ENCODE measurements around the gene ADARB2.

ADARB2 gene

GRCh38 chr10:1149793-1150637 is 587.3 kb downstream of the ADARB2 start:
- no peaks in the 10 kb centered on the region for H3K4me1 ChIP-seq (ENCODE audit: control insufficient read depth in 1 of 2, insufficient read depth in 2 of 2, low read length in 2 of 2)
- H3K36me3 ChIP-seq (ENCODE audit: control insufficient read depth in 1 of 2, insufficient read depth in 2 of 2, low read length in 2 of 2): no peaks in the 10 kb centered on the region
- no peak overlapping the region for H3K4me3 ChIP-seq (ENCODE audit: low read depth in 1 of 2, low read length in 2 of 2)
- peaks cover 5% of the 10 kb centered on the region for H3K27me3 ChIP-seq (ENCODE audit: low read depth, low read length)
- H3K27ac ChIP-seq (ENCODE audit: low read length): no peak overlapping the region
- H3K9me3 ChIP-seq (ENCODE audit: control insufficient read depth in 1 of 2, low read length in 2 of 2): peaks cover 0 to 4% of the 10 kb centered on the region in 2 donors

GRCh38 chr10:1148855-1149605 is 588.3 kb downstream of the ADARB2 start:
- Histone ChIP-seq H3K4me3 (ENCODE audit: low read depth in 1 of 2, low read length in 2 of 2) (no peak overlapping the region), H3K4me1 (ENCODE audit: control insufficient read depth in 1 of 2, insufficient read depth in 2 of 2, low read length in 2 of 2) (no peaks in the 10 kb centered on the region), H3K27ac (ENCODE audit: low read length) (no peak overlapping the region)

GRCh38 chr10:1147810-1148209 is 589.5 kb downstream of the ADARB2 start:
- Histone ChIP-seq H3K27me3 (ENCODE audit: low read depth, low read length) (peaks cover 5% of the 10 kb centered on the region), H3K36me3 (ENCODE audit: control insufficient read depth in 1 of 2, insufficient read depth in 2 of 2, low read length in 2 of 2) (no peaks in the 10 kb centered on the region), H3K9me3 (ENCODE audit: control insufficient read depth in 1 of 2, low read length in 2 of 2) (peaks cover 0 to 4% of the 10 kb centered on the region in 2 donors), H3K4me3 (ENCODE audit: low read depth in 1 of 2, low read length in 2 of 2) (no peak overlapping the region), H3K4me1 (ENCODE audit: control insufficient read depth in 1 of 2, insufficient read depth in 2 of 2, low read length in 2 of 2) (no peaks in the 10 kb centered on the region), H3K27ac (ENCODE audit: low read length) (no peak overlapping the region)

More at GRCh38 chr10:1148855-1149605, 588.3 kb downstream of the ADARB2 start:
- Histone ChIP-seq H3K27me3 (ENCODE audit: low read depth, low read length) (peaks cover 5% of the 10 kb centered on the region), H3K9me3 (ENCODE audit: control insufficient read depth in 1 of 2, low read length in 2 of 2) (peaks cover 0 to 4% of the 10 kb centered on the region in 2 donors), H3K36me3 (ENCODE audit: control insufficient read depth in 1 of 2, insufficient read depth in 2 of 2, low read length in 2 of 2) (no peaks in the 10 kb centered on the region)

GRCh38 chr10:1142596-1142995 is 594.7 kb downstream of the ADARB2 start:
- no peaks in the 10 kb centered on the region for H3K4me1 ChIP-seq (ENCODE audit: control insufficient read depth in 1 of 2, insufficient read depth in 2 of 2, low read length in 2 of 2)
- H3K27ac ChIP-seq (ENCODE audit: low read length): no peak overlapping the region
- no peak overlapping the region for H3K4me3 ChIP-seq (ENCODE audit: low read depth in 1 of 2, low read length in 2 of 2)
- H3K27me3 ChIP-seq (ENCODE audit: low read depth, low read length): no peaks in the 10 kb centered on the region
- H3K9me3 ChIP-seq (ENCODE audit: control insufficient read depth in 1 of 2, low read length in 2 of 2): peaks cover 0 to 17% of the 10 kb centered on the region in 2 donors
- no peaks in the 10 kb centered on the region for H3K36me3 ChIP-seq (ENCODE audit: control insufficient read depth in 1 of 2, insufficient read depth in 2 of 2, low read length in 2 of 2)

GRCh38 chr10:1141701-1142100 is 595.6 kb downstream of the ADARB2 start:
- Histone ChIP-seq H3K27me3 (ENCODE audit: low read depth, low read length) (no peaks in the 10 kb centered on the region), H3K27ac (ENCODE audit: low read length) (no peak overlapping the region), H3K9me3 (ENCODE audit: control insufficient read depth in 1 of 2, low read length in 2 of 2) (peaks cover 0 to 14% of the 10 kb centered on the region in 2 donors), H3K36me3 (ENCODE audit: control insufficient read depth in 1 of 2, insufficient read depth in 2 of 2, low read length in 2 of 2) (no peaks in the 10 kb centered on the region), H3K4me3 (ENCODE audit: low read depth in 1 of 2, low read length in 2 of 2) (no peak overlapping the region), H3K4me1 (ENCODE audit: control insufficient read depth in 1 of 2, insufficient read depth in 2 of 2, low read length in 2 of 2) (no peaks in the 10 kb centered on the region)

GRCh38 chr10:1141261-1141660 is 596.1 kb downstream of the ADARB2 start:
- H3K4me1 ChIP-seq (ENCODE audit: control insufficient read depth in 1 of 2, insufficient read depth in 2 of 2, low read length in 2 of 2): no peaks in the 10 kb centered on the region
- H3K27me3 ChIP-seq (ENCODE audit: low read depth, low read length): no peaks in the 10 kb centered on the region
- peaks cover 0 to 14% of the 10 kb centered on the region in 2 donors for H3K9me3 ChIP-seq (ENCODE audit: control insufficient read depth in 1 of 2, low read length in 2 of 2)
- no peaks in the 10 kb centered on the region for H3K36me3 ChIP-seq (ENCODE audit: control insufficient read depth in 1 of 2, insufficient read depth in 2 of 2, low read length in 2 of 2)
- H3K27ac ChIP-seq (ENCODE audit: low read length): no peak overlapping the region
- H3K4me3 ChIP-seq (ENCODE audit: low read depth in 1 of 2, low read length in 2 of 2): no peak overlapping the region

- Histone ChIP-seq H3K36me3 (ENCODE audit: control insufficient read depth in 1 of 2, insufficient read depth in 2 of 2, low read length in 2 of 2) (no peaks in the 10 kb centered on the region), H3K4me1 (ENCODE audit: control insufficient read depth in 1 of 2, insufficient read depth in 2 of 2, low read length in 2 of 2) (no peaks in the 10 kb centered on the region), H3K27me3 (ENCODE audit: low read depth, low read length) (no peaks in the 10 kb centered on the region), H3K4me3 (ENCODE audit: low read depth in 1 of 2, low read length in 2 of 2) (no peak overlapping the region), H3K27ac (ENCODE audit: low read length) (no peak overlapping the region), H3K9me3 (ENCODE audit: control insufficient read depth in 1 of 2, low read length in 2 of 2) (peaks cover 0 to 14% of the 10 kb centered on the region in 2 donors)
Observed at GRCh38 chr10:1138529-1138928, 598.8 kb downstream of the ADARB2 start.

- H3K36me3 ChIP-seq (ENCODE audit: control insufficient read depth in 1 of 2, insufficient read depth in 2 of 2, low read length in 2 of 2): no peaks in the 10 kb centered on the region
- H3K4me3 ChIP-seq (ENCODE audit: low read depth in 1 of 2, low read length in 2 of 2): no peak overlapping the region
- H3K4me1 ChIP-seq (ENCODE audit: control insufficient read depth in 1 of 2, insufficient read depth in 2 of 2, low read length in 2 of 2): no peaks in the 10 kb centered on the region
- H3K27me3 ChIP-seq (ENCODE audit: low read depth, low read length): no peaks in the 10 kb centered on the region
- H3K9me3 ChIP-seq (ENCODE audit: control insufficient read depth in 1 of 2, low read length in 2 of 2): peaks cover 0 to 14% of the 10 kb centered on the region in 2 donors
- H3K27ac ChIP-seq (ENCODE audit: low read length): no peak overlapping the region
Observed at GRCh38 chr10:1137499-1138163, 599.7 kb downstream of the ADARB2 start.

- no peak overlapping the region for H3K27ac ChIP-seq (ENCODE audit: low read length)
- H3K4me3 ChIP-seq (ENCODE audit: low read depth in 1 of 2, low read length in 2 of 2): no peak overlapping the region
- H3K9me3 ChIP-seq (ENCODE audit: control insufficient read depth in 1 of 2, low read length in 2 of 2): peaks cover 0 to 14% of the 10 kb centered on the region in 2 donors
- H3K36me3 ChIP-seq (ENCODE audit: control insufficient read depth in 1 of 2, insufficient read depth in 2 of 2, low read length in 2 of 2): peaks cover 0 to 5% of the 10 kb centered on the region in 2 donors
- no peaks in the 10 kb centered on the region for H3K27me3 ChIP-seq (ENCODE audit: low read depth, low read length)
- no peaks in the 10 kb centered on the region for H3K4me1 ChIP-seq (ENCODE audit: control insufficient read depth in 1 of 2, insufficient read depth in 2 of 2, low read length in 2 of 2)
Observed at GRCh38 chr10:1136268-1136667, 601.1 kb downstream of the ADARB2 start.

- H3K27ac ChIP-seq (ENCODE audit: low read length): no peak overlapping the region
- H3K9me3 ChIP-seq (ENCODE audit: control insufficient read depth in 1 of 2, low read length in 2 of 2): peaks cover 0 to 11% of the 10 kb centered on the region in 2 donors
- no peak overlapping the region for H3K4me3 ChIP-seq (ENCODE audit: low read depth in 1 of 2, low read length in 2 of 2)
- H3K4me1 ChIP-seq (ENCODE audit: control insufficient read depth in 1 of 2, insufficient read depth in 2 of 2, low read length in 2 of 2): no peaks in the 10 kb centered on the region
- H3K36me3 ChIP-seq (ENCODE audit: control insufficient read depth in 1 of 2, insufficient read depth in 2 of 2, low read length in 2 of 2): peaks cover 20 to 27% of the 10 kb centered on the region in 2 donors
- no peaks in the 10 kb centered on the region for H3K27me3 ChIP-seq (ENCODE audit: low read depth, low read length)
Observed at GRCh38 chr10:1134156-1134555, 603.2 kb downstream of the ADARB2 start.

GRCh38 chr10:1133495-1134045 is 603.8 kb downstream of the ADARB2 start:
- Histone ChIP-seq H3K4me1 (ENCODE audit: control insufficient read depth in 1 of 2, insufficient read depth in 2 of 2, low read length in 2 of 2) (no peaks in the 10 kb centered on the region), H3K9me3 (ENCODE audit: control insufficient read depth in 1 of 2, low read length in 2 of 2) (peaks cover 0 to 6% of the 10 kb centered on the region in 2 donors), H3K36me3 (ENCODE audit: control insufficient read depth in 1 of 2, insufficient read depth in 2 of 2, low read length in 2 of 2) (peaks cover 26 to 32% of the 10 kb centered on the region in 2 donors), H3K4me3 (ENCODE audit: low read depth in 1 of 2, low read length in 2 of 2) (no peak overlapping the region), H3K27me3 (ENCODE audit: low read depth, low read length) (no peaks in the 10 kb centered on the region), H3K27ac (ENCODE audit: low read length) (no peak overlapping the region)

Data from muscle layer of duodenum (tissue), 2 donors.